Measurements from ENCODE around the gene DGKB.

Gene DGKB

DNA sequence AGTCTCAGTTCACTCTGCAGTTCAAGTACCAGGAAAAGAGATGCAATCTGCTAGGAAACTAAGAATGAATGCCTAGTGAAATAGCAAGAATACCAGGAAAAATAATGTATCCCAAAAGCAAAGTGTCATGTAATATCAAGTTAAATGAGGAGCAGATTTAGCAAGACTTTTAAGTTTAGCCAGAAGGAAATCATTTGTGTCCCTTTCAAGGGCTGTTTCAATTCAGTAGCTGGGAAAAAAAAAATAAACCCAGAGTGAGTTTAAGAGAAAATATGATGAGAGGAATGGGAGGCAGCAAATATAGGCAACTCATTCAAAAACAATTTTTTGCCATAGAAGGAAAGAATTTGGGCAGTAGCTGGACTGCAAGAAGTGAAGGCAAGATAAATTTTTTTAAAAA is 135.8 kb downstream of the DGKB start:
- no peak overlapping the region for H3K27ac ChIP-seq
- no peak for DNase-seq (ENCODE audit: low spot score)
- POLR2A ChIA-PET (ENCODE audit: low non-redundant PET), result no interaction called here
- CTCF ChIA-PET, result interaction anchor here (0.5 kb wide), 1 partner anchor 1106 kb away, joined by 3 read pairs; no protein-coding TSS in a partner anchor
- TF ChIP-seq, protein P1, sequence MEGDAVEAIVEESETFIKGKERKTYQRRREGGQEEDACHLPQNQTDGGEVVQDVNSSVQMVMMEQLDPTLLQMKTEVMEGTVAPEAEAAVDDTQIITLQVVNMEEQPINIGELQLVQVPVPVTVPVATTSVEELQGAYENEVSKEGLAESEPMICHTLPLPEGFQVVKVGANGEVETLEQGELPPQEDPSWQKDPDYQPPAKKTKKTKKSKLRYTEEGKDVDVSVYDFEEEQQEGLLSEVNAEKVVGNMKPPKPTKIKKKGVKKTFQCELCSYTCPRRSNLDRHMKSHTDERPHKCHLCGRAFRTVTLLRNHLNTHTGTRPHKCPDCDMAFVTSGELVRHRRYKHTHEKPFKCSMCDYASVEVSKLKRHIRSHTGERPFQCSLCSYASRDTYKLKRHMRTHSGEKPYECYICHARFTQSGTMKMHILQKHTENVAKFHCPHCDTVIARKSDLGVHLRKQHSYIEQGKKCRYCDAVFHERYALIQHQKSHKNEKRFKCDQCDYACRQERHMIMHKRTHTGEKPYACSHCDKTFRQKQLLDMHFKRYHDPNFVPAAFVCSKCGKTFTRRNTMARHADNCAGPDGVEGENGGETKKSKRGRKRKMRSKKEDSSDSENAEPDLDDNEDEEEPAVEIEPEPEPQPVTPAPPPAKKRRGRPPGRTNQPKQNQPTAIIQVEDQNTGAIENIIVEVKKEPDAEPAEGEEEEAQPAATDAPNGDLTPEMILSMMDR (conservative IDR thresholded peaks at IDR 0.05; ENCODE audit: low read depth), result no peak

DNA sequence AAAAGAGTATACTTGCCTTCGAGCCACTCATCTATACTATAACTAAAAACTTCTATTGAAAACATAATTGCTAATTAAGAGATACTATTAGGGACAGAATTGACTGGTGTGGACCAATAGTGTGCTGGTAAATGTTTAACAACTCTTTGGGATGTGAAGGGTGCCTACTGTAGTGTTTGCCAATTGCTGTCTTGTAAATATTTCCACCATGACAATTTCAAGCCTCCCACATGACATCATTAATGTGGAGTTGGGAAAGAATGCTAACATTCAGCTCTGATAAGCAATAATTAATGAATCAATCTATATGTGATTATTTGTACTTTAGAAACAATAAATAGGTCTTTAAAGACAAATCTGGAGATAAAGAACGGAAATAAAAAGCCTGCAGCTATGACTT is 136.8 kb downstream of the DGKB start:
- no peak overlapping the region for H3K27ac ChIP-seq
- TF ChIP-seq, protein P1 (conservative IDR thresholded peaks at IDR 0.05; ENCODE audit: low read depth), result no peak
- DNase-seq (ENCODE audit: low spot score), result no peak
- ChIA-PET POLR2A (ENCODE audit: low non-redundant PET) (no interaction called here), CTCF (no interaction called here)

DNA sequence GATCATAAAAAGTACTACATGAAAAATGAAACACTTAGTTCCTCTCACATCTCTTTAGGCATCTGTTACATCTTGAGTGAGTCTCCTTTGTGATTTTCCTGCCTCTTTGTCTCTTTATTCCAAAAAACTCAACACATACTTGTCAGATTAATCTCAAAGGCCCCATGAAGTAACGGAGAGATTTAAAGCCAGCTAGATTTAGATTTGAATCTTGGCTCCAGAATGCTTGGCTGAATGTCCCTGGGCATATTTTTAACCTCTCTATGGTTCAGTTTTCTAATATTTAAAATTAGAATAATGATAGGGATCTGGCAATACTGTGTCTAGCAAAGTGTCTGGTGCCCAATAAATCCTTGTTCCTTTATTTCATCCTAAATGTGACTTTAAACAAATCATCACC is 140.0 kb downstream of the DGKB start:
- POLR2A ChIA-PET (ENCODE audit: low non-redundant PET), result interaction anchor here (0.5 kb wide), 1 partner anchor 1535 kb away, joined by 3 read pairs; no protein-coding TSS in a partner anchor
- no peak for DNase-seq (ENCODE audit: low spot score)
- CTCF ChIA-PET, result no interaction called here
- no peak overlapping the region for H3K27ac ChIP-seq
- TF ChIP-seq, protein P1 (conservative IDR thresholded peaks at IDR 0.05; ENCODE audit: low read depth), result no peak

DNA sequence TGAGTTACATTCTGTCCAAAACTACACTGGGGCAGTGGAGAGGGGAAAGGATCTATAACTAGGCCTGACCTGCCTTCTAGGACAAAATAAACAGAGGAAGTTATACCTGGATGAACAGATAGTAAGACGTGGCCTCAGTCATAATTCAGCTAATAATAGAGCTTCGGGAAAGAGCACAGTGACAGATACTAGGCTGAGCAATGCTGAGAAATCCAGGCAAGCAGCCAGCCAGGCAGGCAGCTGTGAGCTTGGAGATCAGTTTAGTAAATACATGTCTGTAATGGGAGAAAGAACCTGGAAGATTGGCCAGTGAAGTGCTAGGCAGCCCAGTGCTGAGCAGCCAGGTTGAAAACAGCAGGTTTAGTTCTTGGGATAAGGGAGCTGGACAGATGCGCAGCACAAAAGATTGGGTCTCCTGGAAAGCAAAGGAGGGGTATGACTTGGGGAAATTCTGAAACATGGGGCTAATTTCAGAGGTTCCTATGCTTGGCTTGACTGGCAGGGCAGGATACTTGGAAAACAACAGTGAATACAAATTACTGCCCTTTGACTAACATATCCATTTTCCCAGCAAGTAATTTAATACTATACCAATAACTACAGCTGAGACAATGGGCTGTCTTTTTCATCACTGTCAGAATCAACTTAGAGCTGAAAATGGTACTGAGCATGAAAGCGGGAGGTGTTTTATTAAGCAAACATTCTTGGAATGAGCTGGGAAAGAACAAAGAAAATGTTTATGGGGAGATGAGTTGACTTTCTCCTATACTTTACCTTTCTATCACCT is 140.8 kb downstream of the DGKB start:
- TF ChIP-seq, protein P1 (conservative IDR thresholded peaks at IDR 0.05; ENCODE audit: low read depth), result no peak
- POLR2A ChIA-PET (ENCODE audit: low non-redundant PET), result interaction anchor here (0.5 kb wide), 1 partner anchor 1534 kb away, joined by 3 read pairs; no protein-coding TSS in a partner anchor
- DNase-seq (ENCODE audit: low spot score), result no peak
- CTCF ChIA-PET, result no interaction called here
- H3K27ac ChIP-seq, result no peak overlapping the region

DNA sequence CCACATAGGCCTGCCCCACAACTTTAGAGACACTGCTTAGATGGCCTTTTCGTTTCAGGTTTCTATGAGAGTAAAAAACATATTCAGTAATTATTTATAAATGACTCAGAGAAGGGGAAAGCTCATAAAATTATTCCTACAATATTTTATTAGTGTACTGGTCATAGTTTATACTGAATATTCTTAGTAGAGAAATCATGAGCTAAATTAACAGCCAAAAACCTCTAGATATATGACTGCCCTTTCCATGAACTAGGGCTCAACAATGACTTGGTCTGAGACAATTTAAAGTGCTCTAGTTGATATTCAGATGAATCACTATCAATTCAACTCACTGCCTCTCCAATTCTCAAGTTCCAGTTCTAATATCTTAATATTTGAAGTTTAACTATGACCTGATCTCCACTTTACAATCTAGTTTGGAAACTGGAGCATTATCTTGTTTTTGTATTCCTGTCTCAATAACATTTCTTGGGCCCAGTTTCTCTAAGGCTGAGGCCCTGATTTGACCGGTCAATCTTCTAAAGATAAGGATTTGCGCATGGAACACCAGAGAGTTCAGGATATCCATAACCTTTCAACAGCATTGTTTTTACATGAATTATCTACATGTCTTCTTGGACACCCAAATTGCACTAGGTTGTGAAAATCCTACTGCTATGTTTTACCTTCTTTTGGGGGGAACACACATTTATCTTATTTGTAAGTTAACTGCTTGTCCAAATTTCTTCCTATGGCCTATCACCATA is 141.6 kb downstream of the DGKB start:
- no peak overlapping the region for H3K27ac ChIP-seq
- TF ChIP-seq, protein P1 (conservative IDR thresholded peaks at IDR 0.05; ENCODE audit: low read depth), result no peak
- CTCF ChIA-PET, result no interaction called here
- DNase-seq (ENCODE audit: low spot score), result no peak
- POLR2A ChIA-PET (ENCODE audit: low non-redundant PET), result interaction anchor here (0.6 kb wide), 1 partner anchor 163 kb away, joined by 3 read pairs; no protein-coding TSS in a partner anchor

DNA sequence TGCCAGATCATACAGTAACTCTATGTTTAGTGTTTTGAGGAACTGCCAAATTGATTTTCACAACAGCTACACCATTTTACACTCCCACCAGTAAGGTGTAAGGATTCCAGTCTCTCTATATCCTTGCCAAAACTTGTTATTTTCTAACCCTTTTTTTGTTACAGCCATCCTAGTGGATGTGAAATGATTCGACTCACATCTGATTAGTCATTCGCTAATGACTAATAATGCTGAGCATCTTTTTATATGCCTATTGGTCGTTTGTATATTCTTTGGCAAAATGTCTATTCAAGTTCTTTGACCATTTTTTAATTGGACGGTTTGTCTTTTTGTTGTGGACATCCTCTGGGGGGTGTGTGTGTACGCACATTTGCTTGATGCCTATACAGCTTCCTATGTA is 142.8 kb downstream of the DGKB start:
- DNase-seq (ENCODE audit: low spot score), result no peak
- CTCF ChIA-PET, result no interaction called here
- H3K27ac ChIP-seq, result no peak overlapping the region
- POLR2A ChIA-PET (ENCODE audit: low non-redundant PET), result no interaction called here
- TF ChIP-seq, protein P1 (conservative IDR thresholded peaks at IDR 0.05; ENCODE audit: low read depth), result no peak

Data from RWPE1 (cell line).